ENCODE measurements around the gene GTSF1L.

GTSF1L gene

DNA sequence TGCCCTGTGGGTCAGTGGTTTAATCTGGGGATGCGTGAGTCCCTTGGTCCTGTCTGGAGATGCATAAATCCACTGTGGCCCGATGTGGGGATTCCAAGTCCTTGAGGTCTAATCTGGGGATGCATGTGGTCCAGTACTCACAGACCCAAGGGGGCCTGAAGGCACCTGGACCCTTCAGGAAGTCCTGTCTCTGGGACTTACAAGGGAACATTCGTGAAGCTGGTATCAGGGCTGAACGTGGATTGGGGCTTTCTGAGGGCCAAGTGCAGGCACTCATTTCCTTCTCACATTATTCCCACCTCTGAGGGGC lies 25.2 kb upstream of the GTSF1L start:
- peaks cover 7% of the 10 kb centered on the region for H3K36me3 Mint-ChIP-seq (ENCODE audit: low read depth)
- H3K27ac Mint-ChIP-seq, result peak overlapping the region; percentile 96
- peaks cover 10% of the 10 kb centered on the region for H3K9me3 Mint-ChIP-seq
- H3K4me1 Mint-ChIP-seq (ENCODE audit: low read depth), result peaks cover 43% of the 10 kb centered on the region
- H3K27me3 Mint-ChIP-seq (ENCODE audit: low read depth), result no peaks in the 10 kb centered on the region
- H3K4me3 Mint-ChIP-seq, result peak overlapping the region; percentile 69

GRCh38 chr20:43751167-43752050 lies 24.6 kb upstream of the GTSF1L start:
- Mint-ChIP-seq H3K9me3 (peaks cover 10% of the 10 kb centered on the region), H3K27ac (peak overlapping the region; percentile 96), H3K4me1 (ENCODE audit: low read depth) (peaks cover 46% of the 10 kb centered on the region), H3K4me3 (peak overlapping the region; percentile 69), H3K36me3 (ENCODE audit: low read depth) (peaks cover 7% of the 10 kb centered on the region), H3K27me3 (ENCODE audit: low read depth) (no peaks in the 10 kb centered on the region)

- no peaks in the 10 kb centered on the region for H3K27me3 Mint-ChIP-seq (ENCODE audit: low read depth)
- peak overlapping the region; percentile 69 for H3K4me3 Mint-ChIP-seq
- H3K36me3 Mint-ChIP-seq (ENCODE audit: low read depth), result peaks cover 7% of the 10 kb centered on the region
- peaks cover 47% of the 10 kb centered on the region for H3K4me1 Mint-ChIP-seq (ENCODE audit: low read depth)
- peak overlapping the region; percentile 96 for H3K27ac Mint-ChIP-seq
- peaks cover 10% of the 10 kb centered on the region for H3K9me3 Mint-ChIP-seq
Measured at GRCh38 chr20:43750774-43751166, 24.0 kb upstream of the GTSF1L start.

- no peak overlapping the region for H3K4me3 Mint-ChIP-seq
- peaks cover 10% of the 10 kb centered on the region for H3K9me3 Mint-ChIP-seq
- peak overlapping the region; percentile 68 for H3K27ac Mint-ChIP-seq
- H3K4me1 Mint-ChIP-seq (ENCODE audit: low read depth), result peaks cover 45% of the 10 kb centered on the region
- H3K36me3 Mint-ChIP-seq (ENCODE audit: low read depth), result peaks cover 5% of the 10 kb centered on the region
- no peaks in the 10 kb centered on the region for H3K27me3 Mint-ChIP-seq (ENCODE audit: low read depth)
Measured at GRCh38 chr20:43749734-43750294, 23.0 kb upstream of the GTSF1L start.

DNA sequence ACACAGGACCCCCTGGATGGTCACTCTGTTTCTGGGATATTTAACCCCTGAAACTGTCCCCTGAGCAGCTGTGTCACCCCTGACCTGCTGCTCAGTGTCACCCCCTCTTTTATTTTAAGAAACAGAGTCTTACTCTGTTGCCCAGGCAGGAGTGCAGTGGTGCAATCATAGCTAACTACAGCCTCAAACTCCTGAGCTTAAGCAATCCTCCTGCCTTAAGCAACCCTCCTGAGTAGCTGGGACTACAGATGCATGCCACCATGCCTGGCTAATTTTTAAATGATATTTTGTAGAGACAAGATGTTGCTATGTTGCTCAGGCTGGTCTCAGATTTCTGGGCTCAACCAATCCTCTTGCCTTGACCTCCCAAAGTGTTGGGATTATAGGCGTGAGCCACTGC lies 21.5 kb upstream of the GTSF1L start:
- Mint-ChIP-seq H3K27me3 (ENCODE audit: low read depth) (no peaks in the 10 kb centered on the region), H3K27ac (no peak overlapping the region), H3K4me3 (no peak overlapping the region), H3K9me3 (no peaks in the 10 kb centered on the region), H3K4me1 (ENCODE audit: low read depth) (peaks cover 39% of the 10 kb centered on the region), H3K36me3 (ENCODE audit: low read depth) (peaks cover 1% of the 10 kb centered on the region)

GRCh38 chr20:43746344-43747137 lies 19.7 kb upstream of the GTSF1L start:
- H3K9me3 Mint-ChIP-seq, result no peaks in the 10 kb centered on the region
- no peak overlapping the region for H3K4me3 Mint-ChIP-seq
- peak overlapping the region; percentile 9 for H3K27ac Mint-ChIP-seq
- no peaks in the 10 kb centered on the region for H3K27me3 Mint-ChIP-seq (ENCODE audit: low read depth)
- H3K4me1 Mint-ChIP-seq (ENCODE audit: low read depth), result peaks cover 25% of the 10 kb centered on the region
- H3K36me3 Mint-ChIP-seq (ENCODE audit: low read depth), result peaks cover 1% of the 10 kb centered on the region

DNA sequence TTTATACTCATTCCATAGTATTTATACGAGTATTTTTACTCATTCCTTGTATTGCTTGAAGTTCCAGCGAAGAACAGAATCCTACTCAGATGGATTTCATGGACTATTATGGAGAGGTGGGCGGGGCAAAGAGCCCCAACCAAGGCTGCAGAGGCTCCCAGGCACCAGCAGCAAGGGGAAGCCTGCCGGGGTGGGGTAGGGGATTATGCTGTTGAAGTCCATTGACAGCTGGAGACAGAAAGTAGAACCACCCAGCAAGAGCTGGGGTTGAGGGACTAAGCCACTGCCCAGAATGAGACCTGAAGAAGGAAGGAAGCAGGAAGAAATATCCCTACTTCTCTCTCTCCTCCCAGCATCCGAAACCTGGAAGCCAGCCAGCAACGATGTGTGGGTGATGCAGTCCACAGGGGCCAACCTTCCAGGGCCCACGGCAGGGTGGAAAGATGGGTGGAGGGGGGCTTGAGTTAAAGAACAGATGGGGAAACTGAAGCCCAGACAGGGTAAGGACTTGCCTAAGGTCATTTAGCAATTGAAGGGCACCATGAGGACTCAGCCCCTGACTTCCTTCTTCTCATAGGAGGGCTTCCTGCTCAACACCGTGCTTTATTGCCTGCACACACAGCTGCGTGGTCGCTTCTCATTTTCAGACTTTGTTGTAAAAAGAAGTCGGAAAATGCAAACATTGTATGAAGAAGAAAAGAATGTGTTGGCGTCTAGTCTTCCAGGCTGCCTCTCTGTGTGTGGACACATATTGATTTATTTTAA lies 18.3 kb upstream of the GTSF1L start:
- no peak overlapping the region for H3K4me3 Mint-ChIP-seq
- H3K27me3 Mint-ChIP-seq (ENCODE audit: low read depth), result no peaks in the 10 kb centered on the region
- H3K27ac Mint-ChIP-seq, result no peak overlapping the region
- H3K9me3 Mint-ChIP-seq, result no peaks in the 10 kb centered on the region
- peaks cover 13% of the 10 kb centered on the region for H3K4me1 Mint-ChIP-seq (ENCODE audit: low read depth)
- no peaks in the 10 kb centered on the region for H3K36me3 Mint-ChIP-seq (ENCODE audit: low read depth)

DNA sequence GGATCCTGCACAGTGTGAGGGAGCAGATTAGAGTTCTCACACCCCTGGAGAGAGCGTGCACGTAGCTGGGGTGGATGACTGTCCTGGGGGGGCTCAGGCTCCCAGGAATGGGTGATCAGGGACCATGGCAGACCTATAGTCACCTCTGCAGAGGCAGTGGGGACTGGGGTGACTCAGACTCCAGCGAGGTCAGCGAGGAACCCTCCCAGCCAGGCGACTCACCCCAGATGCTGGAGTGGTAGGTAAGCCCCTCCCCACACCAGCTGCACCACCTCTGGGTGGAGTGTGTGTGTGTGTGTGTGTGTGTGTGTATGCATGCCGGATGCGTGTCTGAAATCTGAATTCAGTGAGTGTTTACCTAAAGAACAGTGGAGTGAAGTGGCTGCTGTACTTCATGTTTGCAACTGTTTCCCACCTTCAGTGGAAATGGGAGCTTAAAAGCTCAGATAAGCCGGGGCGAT lies 17.4 kb upstream of the GTSF1L start:
- no peak overlapping the region for H3K27ac Mint-ChIP-seq
- H3K9me3 Mint-ChIP-seq, result no peaks in the 10 kb centered on the region
- H3K27me3 Mint-ChIP-seq (ENCODE audit: low read depth), result no peaks in the 10 kb centered on the region
- H3K4me1 Mint-ChIP-seq (ENCODE audit: low read depth), result peaks cover 10% of the 10 kb centered on the region
- H3K4me3 Mint-ChIP-seq, result no peak overlapping the region
- no peaks in the 10 kb centered on the region for H3K36me3 Mint-ChIP-seq (ENCODE audit: low read depth)

DNA sequence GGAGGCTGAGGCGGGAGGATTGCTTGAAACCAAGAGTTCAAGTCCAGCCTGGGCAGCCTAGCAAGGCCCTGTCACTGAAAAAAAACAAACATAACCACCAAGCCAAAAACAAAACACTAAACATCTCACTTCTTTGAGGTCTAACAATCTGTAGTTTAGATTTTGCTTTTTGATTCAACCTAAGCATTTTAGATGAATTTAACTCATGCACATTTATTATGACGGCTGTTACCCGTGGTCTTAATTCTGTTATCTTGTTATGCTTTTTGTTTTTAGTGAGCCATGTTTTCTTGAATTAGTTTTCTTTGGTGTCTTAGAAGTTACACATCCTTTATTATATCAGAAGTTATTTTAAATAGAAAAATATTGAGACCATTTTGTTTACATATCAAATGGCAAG lies 13.8 kb upstream of the GTSF1L start:
- H3K36me3 Mint-ChIP-seq (ENCODE audit: low read depth), result no peaks in the 10 kb centered on the region

DNA sequence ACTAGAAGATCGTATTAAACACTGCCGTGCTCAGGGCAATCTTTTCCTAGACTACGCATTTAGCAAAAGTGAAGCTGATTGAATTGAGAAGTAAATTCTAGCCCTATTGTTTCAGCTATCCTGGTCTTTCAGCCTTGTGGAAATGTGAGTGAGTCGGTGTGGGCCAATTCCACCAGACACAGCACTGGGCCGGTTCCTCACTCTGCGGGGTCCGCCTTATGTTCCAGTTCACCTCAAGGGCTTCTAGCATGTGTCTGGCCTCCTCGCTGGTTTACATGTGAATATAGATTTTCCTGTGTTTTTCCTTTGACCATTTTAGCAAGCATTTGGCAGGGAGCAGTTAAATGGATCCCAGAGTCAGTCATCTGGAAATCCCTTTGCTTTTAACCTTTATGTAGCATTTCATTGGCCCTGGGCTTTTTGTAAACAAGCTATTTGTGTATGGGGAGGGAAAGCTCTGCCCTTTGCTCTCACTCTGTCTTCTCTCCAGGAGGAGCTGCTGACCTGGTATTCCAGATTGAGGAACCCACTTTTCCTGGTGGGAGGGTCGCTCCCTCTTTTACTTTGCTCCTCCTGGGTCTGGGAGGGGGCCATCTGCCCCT lies 12.4 kb upstream of the GTSF1L start:
- no peak overlapping the region for H3K27ac Mint-ChIP-seq
- H3K27me3 Mint-ChIP-seq (ENCODE audit: low read depth), result no peaks in the 10 kb centered on the region
- H3K4me3 Mint-ChIP-seq, result no peak overlapping the region
- no peaks in the 10 kb centered on the region for H3K9me3 Mint-ChIP-seq
- no peaks in the 10 kb centered on the region for H3K36me3 Mint-ChIP-seq (ENCODE audit: low read depth)
- peaks cover 14% of the 10 kb centered on the region for H3K4me1 Mint-ChIP-seq (ENCODE audit: low read depth)

More for the DNA sequence above, 13.8 kb upstream of the GTSF1L start:
- no peaks in the 10 kb centered on the region for H3K9me3 Mint-ChIP-seq
- H3K27me3 Mint-ChIP-seq (ENCODE audit: low read depth), result no peaks in the 10 kb centered on the region
- peaks cover 14% of the 10 kb centered on the region for H3K4me1 Mint-ChIP-seq (ENCODE audit: low read depth)
- no peak overlapping the region for H3K4me3 Mint-ChIP-seq
- H3K27ac Mint-ChIP-seq, result no peak overlapping the region

DNA sequence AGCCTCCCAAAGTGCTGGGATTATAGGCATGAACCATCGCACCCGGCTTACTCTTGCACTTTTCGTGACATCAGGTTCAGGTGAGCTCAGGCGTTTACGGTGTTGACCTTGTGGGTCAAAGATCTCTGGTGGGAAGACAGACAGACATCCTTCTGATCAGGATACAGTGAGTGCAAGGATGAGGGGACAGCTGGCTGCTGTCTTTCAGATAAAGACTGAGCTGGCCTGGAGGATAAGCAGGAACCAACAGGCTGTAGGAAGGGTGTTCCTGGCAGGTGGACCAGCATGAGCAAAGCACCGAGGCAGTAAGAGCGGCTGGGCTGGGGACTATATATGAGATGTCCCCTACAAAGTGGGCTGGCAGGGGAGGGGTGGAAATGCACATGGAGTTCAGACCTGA lies 11.1 kb upstream of the GTSF1L start:
- Mint-ChIP-seq H3K36me3 (ENCODE audit: low read depth) (no peaks in the 10 kb centered on the region), H3K4me1 (ENCODE audit: low read depth) (peaks cover 24% of the 10 kb centered on the region), H3K9me3 (no peaks in the 10 kb centered on the region), H3K27ac (peak overlapping the region; percentile 58), H3K27me3 (ENCODE audit: low read depth) (no peaks in the 10 kb centered on the region), H3K4me3 (no peak overlapping the region)

DNA sequence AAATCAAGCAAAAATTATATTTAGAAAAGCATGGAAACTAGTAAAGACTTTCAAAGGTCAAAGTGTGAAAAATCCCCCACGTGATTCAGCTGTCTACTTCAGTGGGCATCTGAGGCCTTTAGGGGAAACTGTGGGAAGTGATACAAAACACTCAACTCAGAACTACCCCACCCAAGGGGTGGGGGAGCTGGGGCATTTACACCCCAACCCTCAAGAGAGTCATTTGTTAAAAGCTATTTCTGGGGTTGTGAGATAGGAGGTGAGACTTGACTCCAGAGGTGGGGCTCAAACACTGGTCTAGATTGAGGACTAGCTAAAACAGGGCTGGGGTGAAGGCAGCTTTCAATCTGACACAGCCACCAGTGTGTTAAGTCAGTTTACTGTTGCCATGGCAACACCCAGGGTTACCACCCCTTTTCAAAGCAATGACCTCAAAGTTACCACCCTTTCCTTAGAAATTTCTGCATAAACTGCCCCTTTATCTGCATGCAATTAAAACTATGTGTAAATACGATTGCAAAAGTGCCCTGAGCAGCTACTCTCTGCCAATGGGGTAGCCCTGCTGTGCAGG lies 9.9 kb upstream of the GTSF1L start:
- H3K27me3 Mint-ChIP-seq (ENCODE audit: low read depth), result no peaks in the 10 kb centered on the region
- H3K4me1 Mint-ChIP-seq (ENCODE audit: low read depth), result peaks cover 28% of the 10 kb centered on the region
- H3K36me3 Mint-ChIP-seq (ENCODE audit: low read depth), result no peaks in the 10 kb centered on the region
- H3K27ac Mint-ChIP-seq, result peak overlapping the region; percentile 64
- no peaks in the 10 kb centered on the region for H3K9me3 Mint-ChIP-seq
- H3K4me3 Mint-ChIP-seq, result no peak overlapping the region

DNA sequence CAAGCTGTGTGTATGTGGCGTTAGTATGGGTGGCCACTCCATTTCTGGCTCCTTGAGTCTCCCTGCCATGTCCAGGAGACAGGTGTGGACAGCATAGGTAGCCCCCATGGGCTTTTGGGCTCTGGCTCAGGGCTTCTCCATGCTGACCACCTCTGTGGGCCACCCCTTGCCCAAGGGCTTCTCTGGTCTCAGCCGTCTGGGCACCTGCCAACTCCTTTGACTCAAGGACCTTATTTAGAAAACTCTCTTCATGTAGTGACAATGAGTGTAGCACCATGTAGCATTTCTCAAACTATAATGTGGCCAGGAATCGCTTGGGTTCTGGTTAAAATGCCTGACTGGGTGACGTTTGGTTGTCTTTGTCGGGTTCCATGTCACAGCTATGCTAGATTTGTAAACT lies 5.1 kb upstream of the GTSF1L start:
- H3K27me3 Mint-ChIP-seq (ENCODE audit: low read depth), result no peaks in the 10 kb centered on the region
- H3K36me3 Mint-ChIP-seq (ENCODE audit: low read depth), result no peaks in the 10 kb centered on the region
- H3K4me3 Mint-ChIP-seq, result no peak overlapping the region
- H3K9me3 Mint-ChIP-seq, result peaks cover 14% of the 10 kb centered on the region
- peaks cover 30% of the 10 kb centered on the region for H3K4me1 Mint-ChIP-seq (ENCODE audit: low read depth)
- H3K27ac Mint-ChIP-seq, result no peak overlapping the region

- Mint-ChIP-seq H3K4me1 (ENCODE audit: low read depth) (peaks cover 27% of the 10 kb centered on the region), H3K36me3 (ENCODE audit: low read depth) (no peaks in the 10 kb centered on the region), H3K9me3 (peaks cover 14% of the 10 kb centered on the region), H3K27me3 (ENCODE audit: low read depth) (no peaks in the 10 kb centered on the region), H3K27ac (no peak overlapping the region), H3K4me3 (no peak overlapping the region)
Measured at GRCh38 chr20:43731469-43731868, 4.7 kb upstream of the GTSF1L start.

Measured in T-helper 1 cell treated with Interleukin-12 subunit alpha and Interleukin-12 subunit beta and Interleukin-4 antibody, amounts not matched to agents 30 μg/mL and 1 μg/mL, for 36 hours (primary cell).